Medulla oblongata (tissue), 1 donor: ENCODE measurements around the gene LRRC39.

Source experiments
- DNase-seq: peaks from one replicate; pipeline ENCODE4 v3.0.0-alpha.2; 2015; ENCODE audit errors: extremely low spot score

Gene LRRC39

GRCh38 chr1:100147875-100148274 is 30.2 kb downstream of the LRRC39 start:
- no peak for DNase-seq

GRCh38 chr1:100146958-100147357 is 31.1 kb downstream of the LRRC39 start:
- no peak for DNase-seq

GRCh38 chr1:100145116-100145515 is 32.9 kb downstream of the LRRC39 start:
- no peak for DNase-seq

- no peak for DNase-seq
Observed at GRCh38 chr1:100142343-100142742, 35.7 kb downstream of the LRRC39 start.

- DNase-seq = no peak
Observed at GRCh38 chr1:100141192-100141591, 36.9 kb downstream of the LRRC39 start.

GRCh38 chr1:100137602-100138001 is 40.5 kb downstream of the LRRC39 start:
- DNase-seq = no peak

- DNase-seq = peak; percentile 8
Observed at GRCh38 chr1:100134872-100135271, 43.2 kb downstream of the LRRC39 start.

GRCh38 chr1:100132566-100133477 is 45.2 kb downstream of the LRRC39 start, which contains the start of the genes SASS6 and TRMT13:
TSS of gene SASS6 (minus strand) at chr1:100132930. CDS start at chr1:100132814, 116 bp downstream.
TSS of gene TRMT13 (plus strand) at chr1:100133163. CDS start at chr1:100133169, 6 bp downstream.
- DNase-seq = peak; percentile 99

GRCh38 chr1:100131623-100132022 is 46.4 kb downstream of the LRRC39 start:
- DNase-seq = no peak

- no peak for DNase-seq
Observed at GRCh38 chr1:100130552-100131077, 47.4 kb downstream of the LRRC39 start.

- no peak for DNase-seq
Observed at GRCh38 chr1:100127226-100127625, 50.8 kb downstream of the LRRC39 start.

GRCh38 chr1:100122177-100122576 is 55.9 kb downstream of the LRRC39 start:
- no peak for DNase-seq

GRCh38 chr1:100115524-100115923 is 62.5 kb downstream of the LRRC39 start:
- no peak for DNase-seq

GRCh38 chr1:100109554-100110066 is 68.4 kb downstream of the LRRC39 start:
- DNase-seq = no peak

- peak; percentile 3 for DNase-seq
Observed at GRCh38 chr1:100107696-100108095, 70.4 kb downstream of the LRRC39 start.

- no peak for DNase-seq
Observed at GRCh38 chr1:100101564-100101963, 76.5 kb downstream of the LRRC39 start.

GRCh38 chr1:100100202-100100601 is 77.9 kb downstream of the LRRC39 start:
- no peak for DNase-seq
